Jurkat, Clone E6-1 (cell line): Measurements from ENCODE around the gene MBLAC2.

Experiments used
- DNase-seq: peaks from one replicate; pipeline ENCODE4 v3.0.0-alpha.2; 2011; ENCODE audit warnings: low read depth, low spot score
- H3K4me3 ChIP-seq: 2 replicates; pipeline ENCODE4 v1.5.1; 2011; ENCODE audit warnings: mild to moderate bottlenecking, low read length, control low read depth, moderate library complexity

Gene MBLAC2

DNA sequence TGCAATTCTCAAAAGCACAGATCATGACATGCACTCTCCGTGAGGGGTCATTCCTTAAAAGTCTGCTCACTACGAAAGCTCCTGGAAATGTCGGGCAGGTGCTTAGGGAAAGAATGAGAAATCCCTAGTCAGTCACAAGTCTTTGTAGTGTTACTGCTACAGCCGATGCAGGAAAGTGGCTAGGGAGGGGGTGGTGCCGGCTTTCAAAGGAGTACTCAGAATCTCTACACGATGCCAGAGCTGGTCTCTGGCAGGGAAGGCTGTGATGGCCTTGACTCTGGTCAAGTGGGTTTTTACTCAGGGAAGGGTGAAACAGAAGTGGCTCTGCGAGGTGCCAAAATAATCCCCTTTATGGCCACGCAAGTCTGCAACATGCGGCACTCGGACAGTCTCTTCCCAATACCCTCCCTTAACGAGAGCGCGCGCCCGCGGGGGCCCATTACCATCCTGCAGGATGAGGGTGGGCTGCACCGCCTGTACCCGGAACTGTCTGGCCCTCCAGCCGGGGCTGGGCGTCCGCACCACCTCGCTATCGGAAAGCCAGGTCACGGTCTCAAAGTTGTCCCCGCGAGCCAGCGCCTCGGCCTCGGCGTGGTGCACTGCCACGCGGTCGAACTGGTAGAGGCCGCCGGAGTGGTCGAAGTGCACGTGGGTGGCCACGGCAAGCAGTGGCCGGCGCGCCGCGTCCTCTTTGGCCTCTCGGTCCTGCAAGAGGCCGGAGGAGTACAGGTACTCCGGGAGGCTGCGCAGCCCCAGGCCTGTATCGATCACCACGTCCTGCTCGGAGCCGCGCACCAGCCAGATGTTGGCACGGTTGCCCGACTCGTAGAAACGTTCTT, 956 bp downstream of the MBLAC2 start:
- DNase-seq, result peak; percentile 15
- peak overlapping the region; percentile 92 for H3K4me3 ChIP-seq

DNA sequence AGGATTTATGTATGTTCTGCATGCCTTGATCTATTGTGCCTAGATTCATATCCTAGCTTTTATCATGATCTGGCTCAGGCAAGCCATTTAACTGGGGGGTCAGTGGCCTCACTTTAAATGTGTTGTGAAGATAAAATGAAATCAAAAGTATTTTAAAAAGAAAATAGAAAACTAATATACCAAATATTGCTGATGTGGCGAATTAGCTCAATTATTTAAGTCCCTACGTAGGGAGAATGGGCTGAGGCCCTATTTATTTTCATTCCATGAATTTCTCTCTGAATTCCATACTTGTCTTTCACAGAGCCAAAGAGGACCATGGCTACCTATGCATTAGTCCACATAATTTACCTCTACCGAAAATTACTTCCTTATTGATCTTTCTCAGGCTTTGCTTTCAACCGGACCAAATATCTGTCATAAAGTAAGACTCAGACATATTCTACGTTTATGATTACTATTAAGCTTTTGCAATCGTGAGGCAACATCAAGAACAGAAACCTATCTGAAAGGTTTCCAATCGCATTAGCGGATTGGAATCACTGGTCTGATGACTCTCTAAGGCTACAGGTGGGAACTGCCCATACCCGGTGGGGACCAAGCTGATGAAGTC, 1.7 kb downstream of the MBLAC2 start:
- DNase-seq, result no peak
- H3K4me3 ChIP-seq, result peak overlapping the region; percentile 92

DNA sequence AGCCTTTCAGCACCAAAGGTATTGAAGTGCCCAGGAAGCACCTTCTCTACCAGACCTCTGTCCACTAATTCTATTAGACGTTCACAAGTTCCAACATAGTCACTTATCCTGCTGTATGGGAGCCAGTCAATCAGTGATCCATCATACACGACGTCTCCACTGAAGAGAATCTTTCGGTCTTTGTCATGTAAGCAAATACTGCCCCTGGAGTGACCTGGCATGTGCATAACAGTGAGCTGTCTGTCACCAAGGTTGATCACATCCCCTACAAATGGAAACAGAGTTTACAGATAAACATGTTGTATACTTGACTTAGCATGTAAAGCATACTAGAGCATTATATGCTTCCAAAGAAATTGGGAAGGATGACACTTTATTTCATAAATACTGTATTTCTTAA, 13.3 kb downstream of the MBLAC2 start:
- no peak for DNase-seq
- no peak overlapping the region for H3K4me3 ChIP-seq

DNA sequence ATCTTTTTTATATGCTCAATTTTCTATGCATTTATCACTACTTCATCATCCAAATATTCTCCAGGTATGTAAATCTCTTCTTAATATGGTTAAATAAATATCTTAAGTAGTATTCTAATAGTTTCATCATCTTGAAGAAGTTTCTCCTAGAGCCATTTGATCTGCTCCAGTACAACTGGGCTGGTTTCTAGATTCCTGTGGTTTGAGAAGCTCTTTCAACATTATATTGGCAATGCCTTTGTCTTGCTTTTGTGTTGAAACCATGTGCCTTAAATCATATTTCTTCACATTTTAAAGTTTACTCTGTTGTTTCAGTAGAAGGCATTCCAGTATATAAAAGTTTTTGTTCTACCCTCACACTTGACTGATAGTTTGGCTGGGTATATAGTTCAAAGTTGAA, 27.6 kb downstream of the MBLAC2 start:
- no peak overlapping the region for H3K4me3 ChIP-seq
- no peak for DNase-seq

DNA sequence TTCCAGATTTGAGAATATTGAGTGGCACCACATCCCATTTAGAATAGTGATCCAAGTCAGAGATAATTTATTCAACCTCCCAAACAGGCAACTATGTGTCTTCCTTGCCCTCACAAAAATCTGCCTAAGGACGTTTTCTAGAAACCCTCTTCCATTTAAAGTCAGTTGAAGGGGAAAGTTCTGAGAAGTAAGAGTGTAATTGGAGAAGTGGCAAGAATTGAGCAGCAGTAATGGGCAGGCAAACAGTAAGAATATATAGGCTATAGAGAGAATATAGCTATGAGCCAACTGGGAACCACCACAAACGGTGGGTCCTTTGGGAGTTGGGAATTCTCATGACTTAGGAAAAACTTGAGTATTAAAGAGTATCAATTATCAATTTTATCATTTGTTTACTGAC, 33.9 kb downstream of the MBLAC2 start:
- DNase-seq, result no peak
- H3K4me3 ChIP-seq, result no peak overlapping the region

DNA sequence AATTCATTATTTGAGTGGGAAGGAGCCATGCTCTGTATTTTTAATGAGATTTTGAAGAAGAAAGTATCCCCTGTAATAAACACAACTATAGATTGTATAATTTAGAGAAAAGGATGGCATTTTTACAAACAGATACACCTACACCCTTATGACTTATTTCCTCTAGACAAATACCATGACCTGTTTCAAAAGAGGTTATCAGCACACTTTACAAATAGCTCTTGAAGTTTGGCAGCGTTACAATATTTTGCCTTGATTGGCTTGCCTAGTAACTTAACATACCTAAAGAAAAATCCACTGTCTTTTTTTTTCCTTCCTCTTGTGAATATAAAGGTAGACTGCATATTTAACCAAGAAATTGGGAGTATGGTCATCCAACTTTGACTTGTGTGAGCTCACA, 36.5 kb downstream of the MBLAC2 start:
- no peak for DNase-seq
- no peak overlapping the region for H3K4me3 ChIP-seq

DNA sequence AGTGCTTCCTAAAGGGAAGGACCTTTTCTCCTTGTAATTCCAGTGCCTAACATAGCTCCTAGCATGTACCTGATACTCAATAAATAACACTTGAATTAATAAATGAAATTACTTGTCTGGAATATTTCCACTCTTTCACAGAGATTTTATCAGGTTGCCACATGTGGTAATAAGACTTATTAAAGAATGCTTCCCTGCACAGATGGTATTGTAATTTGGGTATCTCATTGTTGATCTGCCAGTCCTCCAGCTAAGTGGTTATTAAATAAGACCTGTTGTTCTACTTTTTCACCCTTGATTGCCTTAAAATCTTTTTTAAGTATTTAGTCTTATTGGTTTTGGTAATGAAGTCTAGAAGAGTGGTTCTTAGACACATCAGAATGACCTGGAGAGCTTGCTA, 36.9 kb downstream of the MBLAC2 start:
- H3K4me3 ChIP-seq, result no peak overlapping the region
- no peak for DNase-seq

DNA sequence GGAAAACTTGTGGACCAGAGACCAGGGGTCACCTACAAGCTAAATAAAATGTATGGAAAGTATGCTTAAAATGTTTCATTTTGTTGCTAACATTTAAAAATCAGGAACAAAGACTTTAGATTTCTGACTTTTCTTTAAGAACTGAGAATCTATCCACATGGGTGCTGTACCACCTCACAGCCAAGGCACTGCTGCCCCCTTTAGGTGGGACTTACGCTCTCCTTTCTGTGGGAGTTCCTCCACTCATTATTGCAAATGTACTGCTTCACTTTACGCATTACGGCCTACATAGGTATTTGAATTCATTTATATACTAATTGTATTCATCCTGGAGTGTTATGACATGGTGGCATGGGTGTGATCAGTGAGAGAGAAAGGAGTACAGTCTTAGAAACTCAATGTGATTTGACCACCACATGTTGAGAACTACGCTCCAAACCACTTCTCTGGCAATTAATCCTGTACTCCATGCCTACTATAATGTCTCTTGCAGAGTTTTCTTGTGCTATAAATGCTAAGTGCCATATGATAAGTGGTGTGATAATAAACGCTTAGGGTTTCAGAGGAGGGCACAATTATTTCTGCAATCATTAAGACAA, 40.4 kb downstream of the MBLAC2 start:
- no peak overlapping the region for H3K4me3 ChIP-seq

DNA sequence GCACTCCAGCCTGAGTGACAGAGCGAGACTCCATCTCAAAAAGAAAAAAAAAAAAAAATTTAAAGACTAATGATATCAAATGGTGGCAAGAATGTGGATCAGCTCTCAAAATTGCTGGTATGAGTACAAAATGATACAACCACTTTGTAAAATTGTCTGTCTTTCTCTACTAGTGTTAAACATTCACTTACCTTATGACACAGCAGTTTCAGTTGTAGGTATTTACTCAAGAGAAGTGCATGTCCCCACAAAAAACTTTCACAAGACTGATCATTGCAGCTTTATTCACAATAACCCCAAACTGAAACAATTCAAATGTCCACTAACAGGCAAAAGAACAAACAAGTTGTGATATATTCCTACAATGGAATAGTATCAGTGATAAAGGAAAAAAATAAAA, 50.3 kb downstream of the MBLAC2 start:
- no peak overlapping the region for H3K4me3 ChIP-seq
- no peak for DNase-seq

More for the DNA sequence above, 40.4 kb downstream of the MBLAC2 start:
- DNase-seq, result peak; percentile 33

DNA sequence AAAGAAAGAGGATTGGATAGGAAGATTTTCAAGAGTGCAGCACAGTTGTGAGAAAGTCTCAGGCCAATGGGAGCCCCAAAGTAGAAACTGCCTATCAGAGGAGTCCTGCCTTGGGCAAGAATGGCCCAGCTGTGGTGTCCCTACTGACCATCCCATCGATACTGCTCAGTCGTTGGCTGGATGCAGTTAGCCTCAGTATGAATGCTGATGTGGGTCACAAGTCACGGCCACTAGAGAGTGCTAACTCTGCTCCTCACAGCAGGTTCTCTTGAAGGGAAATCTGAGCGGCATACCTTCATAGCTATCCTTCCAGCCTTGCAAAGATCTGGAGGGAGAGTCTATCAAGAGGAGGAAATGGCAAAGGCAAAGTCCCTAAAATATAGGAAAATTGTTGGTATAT, 53.4 kb downstream of the MBLAC2 start:
- no peak for DNase-seq
- H3K4me3 ChIP-seq, result no peak overlapping the region

DNA sequence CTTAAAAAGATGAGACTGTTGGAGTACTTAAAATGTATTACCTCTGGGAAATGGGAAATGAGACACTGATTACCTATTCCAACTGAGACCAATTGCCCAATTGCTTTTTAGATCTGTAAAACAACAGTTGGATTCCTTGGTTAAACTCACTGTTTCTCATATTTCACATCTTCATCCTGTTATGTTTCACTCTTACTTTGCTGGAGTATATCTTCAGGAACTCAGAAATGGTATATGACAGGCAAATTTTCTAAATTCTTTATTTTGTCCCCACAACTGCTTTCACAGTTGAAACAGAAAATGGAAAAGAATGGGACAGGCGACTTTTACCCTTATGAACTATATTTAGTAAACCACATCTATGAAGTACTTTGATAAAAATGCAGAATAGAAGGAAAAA, 56.4 kb downstream of the MBLAC2 start:
- no peak overlapping the region for H3K4me3 ChIP-seq
- DNase-seq, result no peak

DNA sequence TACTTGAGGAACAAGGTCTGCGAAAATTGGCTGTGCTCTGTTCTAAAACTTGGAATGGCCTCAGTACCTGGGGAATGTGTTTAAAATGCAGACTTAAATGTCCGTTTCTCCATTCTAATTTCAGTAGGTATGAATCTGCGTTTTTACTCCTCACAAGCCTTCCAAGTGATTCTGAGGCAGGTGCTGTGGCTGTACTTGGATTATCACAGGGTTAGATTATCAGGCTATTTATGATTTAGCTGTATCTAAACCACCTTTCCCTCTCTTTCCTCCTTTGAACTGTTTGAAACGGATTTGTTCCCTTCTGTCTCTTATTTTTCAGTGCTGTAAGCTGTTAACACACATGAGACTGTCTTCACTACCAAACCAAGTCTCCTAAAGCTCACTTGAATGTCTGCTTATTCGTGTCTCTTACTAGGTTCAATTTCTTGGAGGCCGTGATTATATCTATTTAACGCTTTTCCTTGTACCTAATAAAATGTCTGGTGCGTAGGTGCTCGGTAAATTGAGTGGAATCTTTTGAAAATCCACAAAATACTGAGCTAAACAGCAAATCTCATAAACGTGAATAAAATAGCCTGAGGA, 64.3 kb downstream of the MBLAC2 start:
- DNase-seq, result no peak
- peak overlapping the region; percentile 78 for H3K4me3 ChIP-seq

DNA sequence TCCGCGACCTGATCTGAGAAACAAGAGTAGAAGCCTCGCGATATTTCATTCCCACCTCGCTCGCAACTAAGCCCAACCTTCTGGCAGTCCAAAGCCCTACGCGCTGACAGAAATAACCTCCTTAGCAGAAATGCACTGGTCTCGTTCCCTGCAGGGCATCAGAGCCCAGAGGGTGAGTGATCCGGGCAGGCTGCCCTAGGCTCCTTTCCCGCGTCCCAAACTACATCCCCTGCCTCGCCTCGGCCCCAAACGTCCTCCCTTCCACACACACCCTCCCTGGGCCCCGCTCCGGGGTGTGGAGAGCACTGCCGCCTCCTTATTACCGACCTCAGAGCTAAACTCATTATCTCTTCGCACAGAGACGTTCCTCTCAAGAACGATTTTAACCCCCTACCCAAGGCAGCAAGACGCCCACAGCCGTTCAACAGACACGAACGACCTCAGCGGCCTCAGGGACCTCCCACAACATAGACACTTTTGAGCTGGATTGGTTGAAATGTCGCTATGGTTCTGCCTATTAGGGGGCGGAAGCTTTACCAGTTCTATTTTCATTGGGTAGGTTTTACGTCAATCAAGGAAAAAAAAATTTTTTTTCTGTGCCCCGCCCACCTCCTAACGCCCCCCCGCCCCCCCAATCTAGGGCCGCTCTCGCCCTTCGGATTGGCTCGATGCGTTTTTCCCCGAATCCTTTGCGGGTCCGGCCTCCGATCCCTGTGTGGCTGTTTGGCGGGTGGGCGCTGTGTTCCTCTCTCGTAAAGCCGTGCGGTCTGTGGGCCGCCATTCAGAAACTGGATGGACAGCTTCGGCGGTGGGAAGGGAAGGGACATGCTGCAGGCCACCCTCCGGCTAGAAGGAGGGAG, 65.0 kb downstream of the MBLAC2 start, which contains the start of gene CETN3:
TSS of gene CETN3 (minus strand) at position 439 of the 860 bp plus-strand sequence. CDS start at position 344, 95 bp downstream.
- peak within 1 kb of the TSS; percentile 78 for H3K4me3 ChIP-seq

DNA sequence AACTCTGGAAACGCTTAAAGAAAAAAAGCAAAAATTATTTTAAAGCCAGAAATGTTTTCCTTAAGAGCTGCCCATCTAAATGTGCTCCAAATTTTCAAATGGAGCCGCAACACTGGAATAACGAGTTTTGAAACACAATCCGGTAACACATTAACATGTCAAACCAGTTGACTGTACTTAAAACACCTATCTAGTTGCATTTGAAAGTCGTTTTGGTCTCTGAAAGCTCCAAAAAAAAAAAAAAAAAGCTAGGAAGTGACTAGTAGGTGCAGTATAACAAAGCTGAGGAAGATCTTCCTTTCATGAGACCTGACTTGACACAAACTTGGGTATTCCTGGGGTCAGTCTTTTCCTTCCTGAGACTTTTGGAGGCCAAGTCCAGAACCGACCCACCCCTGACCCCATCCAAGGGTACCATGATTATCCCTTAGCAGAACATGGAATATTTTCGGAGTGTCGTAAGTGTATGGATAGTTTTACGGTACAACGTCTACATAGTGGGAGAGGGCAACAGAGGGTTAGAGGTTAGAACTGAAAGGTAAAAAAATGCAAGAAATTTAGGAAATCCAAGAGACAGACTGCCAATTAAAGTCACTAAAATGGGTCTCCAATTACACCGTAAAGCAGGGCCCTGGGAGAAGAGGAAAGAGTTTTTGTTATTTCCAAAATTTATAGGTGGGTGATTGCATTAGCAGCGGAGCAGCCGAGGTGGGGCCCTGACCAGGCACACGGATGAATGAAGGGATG, 65.8 kb downstream of the MBLAC2 start:
- DNase-seq, result no peak
- H3K4me3 ChIP-seq, result peak overlapping the region; percentile 67

More for the DNA sequence above, 65.0 kb downstream of the MBLAC2 start, which contains the start of gene CETN3:
- DNase-seq, result peak; percentile 97
